ENCODE results near the gene SCN2B. TPM values are rescaled to one million over a fixed set of nuclear protein-coding genes. Genes with fewer than 3 reads are reported as not detected.
"Not testable (repeated sequence)": the region's sequence is repeated elsewhere in the genome, so short reads cannot be mapped to it uniquely, and the experiment has no call there.

The SCN2B gene
- total RNA-seq, 1 donor from 2014 or later: not detected

DNA sequence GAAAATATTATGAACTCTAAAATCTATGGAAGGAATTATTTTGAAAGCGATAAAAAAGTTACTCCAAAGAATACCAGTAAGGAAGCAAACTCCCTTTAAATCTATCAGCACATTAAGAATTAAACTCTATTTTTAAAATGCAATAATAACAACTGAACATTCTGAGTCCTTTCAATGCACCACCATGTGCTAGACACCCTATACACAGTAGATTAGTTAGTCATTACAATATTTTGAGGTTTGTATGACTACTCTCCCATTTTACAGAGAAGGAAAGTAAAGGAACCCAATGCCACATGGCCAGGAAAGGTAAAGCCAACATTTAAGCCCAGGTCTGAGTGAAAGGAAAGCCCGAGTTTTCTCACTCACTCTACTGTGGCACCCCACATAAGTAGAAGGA lies 30.6 kb upstream of the SCN2B start:
- intact Hi-C loops (cut with micrococcal nuclease): no loop called here

GRCh38 chr11:118206391-118207031 lies 30.1 kb upstream of the SCN2B start:
- intact Hi-C loops (cut with micrococcal nuclease): loop anchor here (1.0 kb wide), 1 partner anchor 9 kb away; no protein-coding TSS in a partner anchor

DNA sequence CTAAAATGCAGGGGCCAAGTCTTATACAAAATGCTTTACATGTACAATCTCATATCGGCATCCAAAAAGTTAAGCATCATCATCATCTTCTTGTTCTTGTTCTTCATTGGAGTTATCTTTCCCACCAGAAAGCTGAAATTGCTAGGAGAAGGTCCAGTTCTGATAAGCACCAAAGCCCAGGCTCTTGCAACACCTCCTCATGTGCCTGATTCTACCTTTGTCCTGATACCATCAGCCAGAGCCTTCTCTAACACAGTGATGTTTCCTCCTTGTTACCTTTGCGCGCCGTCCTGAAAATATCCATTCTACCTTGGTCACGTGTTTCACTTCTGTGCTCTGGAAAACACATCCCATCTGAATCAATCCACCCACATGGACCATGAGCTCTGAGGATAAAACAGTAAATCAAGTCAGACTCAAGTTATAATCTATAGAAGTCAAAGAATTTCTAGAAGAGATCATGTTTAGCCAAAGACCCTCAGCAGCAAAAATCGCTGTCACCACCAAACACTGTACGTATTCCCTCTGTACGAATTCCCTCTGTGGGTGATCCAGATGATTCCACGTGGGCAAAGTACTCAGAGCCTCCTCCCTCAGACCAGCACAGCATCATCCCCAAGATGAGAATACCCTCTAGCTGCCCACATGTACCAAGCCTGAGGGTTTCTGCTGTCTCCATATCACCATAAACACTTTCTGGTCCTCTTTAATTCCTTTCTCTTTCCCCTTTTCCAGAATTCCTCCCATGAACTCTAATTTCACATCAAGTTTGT lies 29.4 kb upstream of the SCN2B start:
- intact Hi-C loops (cut with micrococcal nuclease): loop anchor here (1.0 kb wide), 1 partner anchor 10 kb away; no protein-coding TSS in a partner anchor

- intact Hi-C loops (cut with micrococcal nuclease): loop anchor here (1.0 to 5.0 kb wide), 4 partner anchors 14 to 201 kb away; partner anchors contain the start of gene JAML
Observed at GRCh38 chr11:118202599-118203422, 26.4 kb upstream of the SCN2B start.

DNA sequence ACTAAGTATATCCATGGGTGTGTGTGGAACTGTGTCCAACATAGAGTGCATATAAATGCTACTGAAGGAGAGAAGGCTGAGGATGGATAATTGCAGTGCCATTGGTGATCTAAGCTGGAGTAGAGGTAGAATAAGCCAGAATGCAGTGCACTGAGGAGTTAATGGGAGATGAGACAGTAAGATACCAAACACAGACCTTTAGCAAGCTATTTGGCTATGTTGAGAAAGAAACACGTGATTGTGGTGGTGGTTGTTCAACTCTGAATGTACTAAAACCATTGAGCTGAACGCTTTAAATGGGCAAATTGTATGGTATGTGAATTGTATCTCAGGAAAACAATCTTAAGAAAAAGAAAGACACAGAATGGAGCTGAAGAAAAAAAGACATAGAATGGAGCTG lies 25.5 kb upstream of the SCN2B start:
- intact Hi-C loops (cut with micrococcal nuclease): loop anchor here (1.0 to 5.0 kb wide), 4 partner anchors 15 to 200 kb away; partner anchors contain the start of gene JAML

GRCh38 chr11:118200901-118201680 lies 24.7 kb upstream of the SCN2B start:
- intact Hi-C loops (cut with micrococcal nuclease): loop anchor here (5.0 kb wide), 1 partner anchor 199 kb away; no protein-coding TSS in a partner anchor

DNA sequence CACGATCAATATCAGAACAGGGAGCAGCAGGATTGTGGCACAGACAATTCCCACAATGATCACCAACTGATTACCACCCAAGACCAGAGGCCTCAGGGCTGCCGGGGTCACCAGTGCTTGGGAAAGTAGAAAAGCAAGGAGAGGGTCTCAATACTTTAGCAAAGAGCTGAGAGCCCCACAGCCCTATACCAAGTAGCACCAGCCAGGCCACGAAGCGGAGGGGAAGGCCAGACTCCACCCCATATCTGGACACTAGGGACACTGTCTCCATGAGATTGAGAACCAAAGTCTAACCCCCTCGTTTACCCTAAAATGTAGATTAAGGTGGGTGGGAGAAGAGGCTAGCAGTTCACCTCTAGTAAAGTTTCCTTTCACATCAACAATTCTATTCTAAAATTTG lies 24.1 kb upstream of the SCN2B start:
- intact Hi-C loops (cut with micrococcal nuclease): loop anchor here (5.0 kb wide), 1 partner anchor 198 kb away; no protein-coding TSS in a partner anchor

DNA sequence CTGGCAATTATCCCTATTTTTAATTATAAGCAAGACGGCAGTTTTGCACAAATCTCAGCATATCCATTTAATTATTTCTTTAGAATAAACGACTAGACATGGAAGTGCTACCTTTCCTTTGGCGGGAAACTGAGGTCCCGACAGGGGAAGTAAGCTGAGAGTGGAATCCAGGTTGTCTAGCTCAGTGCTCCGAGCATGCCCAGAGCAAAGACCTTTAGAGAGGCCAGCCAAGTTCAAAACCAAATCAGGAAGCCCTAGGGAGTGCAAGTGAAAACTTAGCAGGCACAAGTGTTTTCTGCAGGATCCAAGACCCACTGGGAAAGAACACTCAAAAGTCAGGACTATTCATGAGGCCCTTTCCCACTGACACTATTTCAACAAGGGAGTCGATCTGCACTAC lies 22.7 kb upstream of the SCN2B start:
- intact Hi-C loops (cut with micrococcal nuclease): loop anchor here (2.0 kb wide), 1 partner anchor 144 kb away; the partner anchor contains the start of gene CD3D

- intact Hi-C loops (cut with micrococcal nuclease): loop anchor here (1.0 to 2.0 kb wide), 3 partner anchors 93 to 155 kb away; partner anchors contain the start of gene CD3D
Observed at GRCh38 chr11:118198370-118198769, 21.9 kb upstream of the SCN2B start.

DNA sequence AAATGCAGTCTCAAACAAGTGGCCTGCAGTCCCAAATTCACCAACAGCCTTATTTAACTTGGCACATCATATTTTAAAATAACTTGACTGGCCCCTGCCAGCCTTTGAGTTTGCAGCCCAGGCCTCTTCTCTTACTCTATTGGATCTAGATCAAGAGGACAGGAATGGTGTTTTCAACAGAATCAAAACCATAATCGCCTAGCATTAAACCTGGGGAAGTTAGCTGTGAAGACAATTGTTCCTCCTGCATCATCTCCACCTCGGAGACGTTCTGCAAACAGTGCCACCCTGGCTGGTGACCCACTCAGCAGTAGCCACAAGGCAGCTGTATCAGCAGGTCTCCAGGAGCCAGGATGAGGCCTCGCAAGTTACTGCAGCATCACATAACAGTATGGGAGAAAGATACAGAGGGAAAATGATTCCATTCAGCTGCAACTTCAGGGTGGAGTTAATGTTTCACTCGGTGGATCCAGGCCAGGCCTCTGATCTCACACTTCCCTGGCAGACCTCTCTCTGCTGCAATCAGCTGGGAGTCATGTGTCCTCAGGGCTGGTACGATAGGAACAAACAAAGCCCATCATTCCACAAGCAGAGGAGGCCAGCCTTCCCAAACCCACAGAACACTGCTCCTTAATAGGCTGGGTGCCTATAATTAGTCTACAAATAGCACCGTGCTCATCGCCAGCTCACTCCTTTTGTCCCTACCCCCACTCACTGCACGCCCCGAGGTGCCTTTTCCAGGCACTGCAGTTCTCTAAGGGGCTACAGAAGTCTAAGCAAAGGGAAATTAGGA lies 18.6 kb upstream of the SCN2B start:
- intact Hi-C loops (cut with micrococcal nuclease): no loop called here

DNA sequence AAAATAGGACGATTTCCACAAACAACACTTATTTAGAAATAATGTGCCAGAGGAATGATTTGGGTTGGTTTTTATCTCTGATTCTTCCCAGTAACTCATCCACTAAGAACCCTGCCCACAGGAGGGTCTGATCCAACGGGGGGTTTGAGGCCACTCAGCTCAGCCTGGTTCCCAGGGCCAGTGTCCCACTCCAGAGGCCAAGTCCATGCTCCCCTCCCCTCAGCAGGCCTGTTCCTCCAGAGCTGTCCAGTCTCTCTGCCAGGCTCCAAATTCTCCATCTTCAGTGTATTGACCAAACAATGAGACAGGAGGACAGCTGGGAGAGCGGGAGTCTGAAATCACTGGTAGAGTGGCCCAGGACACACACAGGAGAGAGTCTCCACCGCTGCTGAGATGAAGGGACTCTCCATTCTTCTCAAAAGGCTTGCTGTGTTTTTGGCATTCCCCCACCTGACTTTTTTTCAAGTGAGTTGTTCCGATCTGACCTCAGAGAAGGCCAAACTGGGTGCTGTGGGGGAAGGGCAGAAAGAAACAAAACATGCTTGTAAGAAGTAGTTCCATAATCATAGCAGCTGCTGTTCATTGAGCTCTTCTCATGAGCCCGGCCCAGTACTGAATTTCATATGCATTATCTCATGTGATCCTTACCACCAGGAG lies 17.6 kb upstream of the SCN2B start:
- intact Hi-C loops (cut with micrococcal nuclease): no loop called here

GRCh38 chr11:118192817-118193216 lies 16.4 kb upstream of the SCN2B start:
- intact Hi-C loops (cut with micrococcal nuclease): not testable (repeated sequence)

- intact Hi-C loops (cut with micrococcal nuclease): not testable (repeated sequence)
Observed at GRCh38 chr11:118190942-118191506, 14.6 kb upstream of the SCN2B start.

DNA sequence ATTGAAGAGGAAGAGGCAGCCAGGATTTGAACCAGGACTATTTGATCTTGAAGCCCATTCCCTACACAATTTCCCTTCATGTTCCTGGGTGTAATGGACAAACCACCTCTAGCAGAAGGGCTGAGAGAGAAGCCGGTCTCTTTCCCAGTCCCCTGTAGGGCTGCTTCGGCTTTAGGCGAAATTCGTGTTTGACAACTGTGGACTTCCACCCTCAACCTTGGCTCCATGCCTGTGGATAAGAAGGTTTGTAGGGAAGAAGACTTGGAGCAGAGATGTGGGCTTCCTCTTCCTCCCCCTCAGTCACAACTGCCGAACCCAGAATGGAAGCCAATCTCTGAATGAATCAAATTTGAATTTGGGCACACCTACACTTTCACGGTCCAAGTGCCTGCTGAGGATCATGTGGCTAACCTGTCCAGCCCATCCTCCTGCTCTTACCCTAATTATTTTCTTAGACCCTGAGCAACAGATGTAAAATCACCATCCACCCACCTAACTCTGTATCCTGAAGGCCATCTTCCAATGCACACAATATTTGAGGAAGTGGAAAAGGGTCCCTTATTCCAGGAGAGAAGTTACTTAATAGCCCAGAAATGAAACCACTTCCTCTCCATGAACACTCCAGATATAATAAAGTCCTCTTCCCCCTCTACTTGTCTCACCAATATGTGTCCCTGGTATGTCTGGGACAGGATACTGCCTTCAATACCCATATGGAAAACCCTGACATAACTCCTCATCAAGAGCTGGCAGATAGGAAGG lies 10.1 kb upstream of the SCN2B start:
- intact Hi-C loops (cut with micrococcal nuclease): no loop called here

DNA sequence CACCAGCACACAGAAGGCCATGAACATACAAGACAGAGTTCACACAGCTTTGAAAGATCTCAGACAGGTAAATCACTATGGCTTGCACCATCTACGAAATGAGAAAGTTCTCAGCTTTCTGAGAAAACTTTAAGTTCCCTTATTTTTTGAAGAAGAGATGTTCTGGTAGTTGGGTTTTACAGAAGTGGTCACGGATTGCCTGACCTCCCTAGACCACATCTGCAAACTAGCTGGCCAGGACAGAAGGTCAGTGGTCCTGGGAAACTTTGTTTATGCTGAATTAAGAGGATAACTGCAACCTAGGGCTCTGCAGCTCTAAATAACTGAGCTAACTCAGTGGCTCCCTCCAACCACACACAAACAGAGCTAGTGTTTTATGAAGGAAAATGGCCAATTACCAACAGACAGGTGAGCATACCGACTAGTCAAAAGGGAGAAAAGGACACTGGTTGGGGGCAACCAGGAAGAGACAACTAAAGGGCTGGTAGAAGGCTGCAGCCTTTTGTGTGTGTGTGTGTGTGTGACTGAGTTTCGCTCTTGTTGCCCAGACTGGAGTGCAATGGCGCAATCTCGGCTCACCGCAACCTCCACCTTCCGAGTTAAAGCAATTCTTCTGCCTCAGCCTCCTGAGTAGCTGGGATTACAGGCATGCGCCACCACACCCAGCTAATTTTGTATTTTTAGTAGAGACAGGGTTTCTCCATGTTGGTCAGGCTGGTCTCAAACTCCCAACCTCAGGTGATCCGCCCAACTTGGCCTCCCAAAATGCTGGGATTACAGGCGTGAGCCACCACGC lies 8.5 kb upstream of the SCN2B start:
- intact Hi-C loops (cut with micrococcal nuclease): no loop called here

- intact Hi-C loops (cut with micrococcal nuclease): not testable (repeated sequence)
Observed at GRCh38 chr11:118183691-118184090, 7.3 kb upstream of the SCN2B start.

DNA sequence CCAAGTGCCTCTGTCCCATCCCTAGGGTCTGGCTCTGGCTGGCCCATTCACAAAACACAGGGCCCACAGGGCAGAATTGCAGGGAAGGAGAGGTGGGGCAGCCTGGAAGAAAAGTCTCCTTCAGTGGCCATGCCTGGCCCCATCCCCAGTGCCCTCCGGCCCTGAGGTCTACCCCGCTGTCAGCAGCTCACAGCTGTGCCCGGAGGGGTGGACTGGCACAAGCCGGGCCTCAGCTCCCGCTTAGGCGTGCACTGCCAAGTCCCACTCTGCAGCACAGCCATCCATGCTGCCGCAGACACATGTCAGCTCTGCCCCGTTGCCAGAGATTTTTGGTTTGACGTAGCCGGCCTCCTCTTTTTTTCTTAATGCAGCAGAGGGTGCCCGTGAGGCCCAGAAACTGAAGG lies 3.9 kb upstream of the SCN2B start:
- intact Hi-C loops (cut with micrococcal nuclease): no loop called here
